ENCODE measurements around the gene CDH13. TPM values are rescaled to one million over a fixed set of nuclear protein-coding genes. Genes with fewer than 3 reads are reported as not detected.
A peak's percentile ranks its signal among the peaks of the same experiment; 100 is the strongest.

CDH13 gene
- total RNA-seq, 1 donor from 2014 or later = 81.1 TPM

DNA sequence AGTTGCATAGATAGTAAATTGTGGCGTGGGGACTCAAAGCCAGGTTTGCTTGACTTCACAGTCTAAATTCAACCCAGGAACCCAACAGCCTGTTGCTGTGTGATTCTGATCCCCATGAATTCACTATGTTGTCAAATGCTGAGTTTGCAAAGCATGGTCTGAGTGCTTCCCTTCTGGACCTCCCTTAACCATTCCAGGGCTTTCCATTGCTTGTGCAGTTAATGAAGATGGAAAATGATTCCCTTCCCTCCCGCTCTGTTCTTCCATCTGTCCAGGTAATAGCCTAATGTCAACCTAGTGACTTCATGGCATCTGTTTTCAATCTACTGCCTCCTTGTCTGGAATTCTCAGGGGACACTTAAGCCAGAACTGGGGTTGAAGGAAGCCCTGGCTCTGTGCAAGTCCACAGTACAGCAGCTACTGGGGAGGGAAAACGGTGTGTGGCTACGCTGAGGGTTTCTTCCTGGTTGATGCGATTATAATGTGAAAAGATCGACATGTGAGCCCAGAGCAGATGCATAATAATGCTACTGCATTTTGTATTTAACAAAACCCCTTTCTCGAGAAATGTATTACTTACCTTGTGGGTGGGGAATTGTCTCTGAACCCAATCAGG is 206.7 kb downstream of the CDH13 start:
- H3K36me3 Mint-ChIP-seq (ENCODE audit: unreplicated experiment) = peaks cover 2% of the 10 kb centered on the region
- peaks cover 4% of the 10 kb centered on the region for H3K27me3 Mint-ChIP-seq (ENCODE audit: unreplicated experiment)
- peaks cover 20% of the 10 kb centered on the region for H3K9me3 Mint-ChIP-seq (ENCODE audit: unreplicated experiment)
- H3K27ac Mint-ChIP-seq (ENCODE audit: unreplicated experiment) = peak overlapping the region; percentile 97
- TF ChIP-seq, protein P1, sequence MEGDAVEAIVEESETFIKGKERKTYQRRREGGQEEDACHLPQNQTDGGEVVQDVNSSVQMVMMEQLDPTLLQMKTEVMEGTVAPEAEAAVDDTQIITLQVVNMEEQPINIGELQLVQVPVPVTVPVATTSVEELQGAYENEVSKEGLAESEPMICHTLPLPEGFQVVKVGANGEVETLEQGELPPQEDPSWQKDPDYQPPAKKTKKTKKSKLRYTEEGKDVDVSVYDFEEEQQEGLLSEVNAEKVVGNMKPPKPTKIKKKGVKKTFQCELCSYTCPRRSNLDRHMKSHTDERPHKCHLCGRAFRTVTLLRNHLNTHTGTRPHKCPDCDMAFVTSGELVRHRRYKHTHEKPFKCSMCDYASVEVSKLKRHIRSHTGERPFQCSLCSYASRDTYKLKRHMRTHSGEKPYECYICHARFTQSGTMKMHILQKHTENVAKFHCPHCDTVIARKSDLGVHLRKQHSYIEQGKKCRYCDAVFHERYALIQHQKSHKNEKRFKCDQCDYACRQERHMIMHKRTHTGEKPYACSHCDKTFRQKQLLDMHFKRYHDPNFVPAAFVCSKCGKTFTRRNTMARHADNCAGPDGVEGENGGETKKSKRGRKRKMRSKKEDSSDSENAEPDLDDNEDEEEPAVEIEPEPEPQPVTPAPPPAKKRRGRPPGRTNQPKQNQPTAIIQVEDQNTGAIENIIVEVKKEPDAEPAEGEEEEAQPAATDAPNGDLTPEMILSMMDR (IDR thresholded peaks at IDR 0.05; ENCODE audit: partially characterized antibody, unreplicated experiment) = no peak
- H3K4me1 Mint-ChIP-seq (ENCODE audit: low read depth, unreplicated experiment) = peaks cover 60% of the 10 kb centered on the region
- peak; percentile 22 for DNase-seq
- peak overlapping the region; percentile 63 for H3K4me3 Mint-ChIP-seq (ENCODE audit: unreplicated experiment)

- Mint-ChIP-seq H3K36me3 (ENCODE audit: unreplicated experiment) (peaks cover 4% of the 10 kb centered on the region), H3K27me3 (ENCODE audit: unreplicated experiment) (peaks cover 4% of the 10 kb centered on the region), H3K27ac (ENCODE audit: unreplicated experiment) (peak overlapping the region; percentile 97), H3K9me3 (ENCODE audit: unreplicated experiment) (peaks cover 20% of the 10 kb centered on the region), H3K4me1 (ENCODE audit: low read depth, unreplicated experiment) (peaks cover 55% of the 10 kb centered on the region), H3K4me3 (ENCODE audit: unreplicated experiment) (peak overlapping the region; percentile 44)
- DNase-seq = peak; percentile 15
- TF ChIP-seq, protein P1 (IDR thresholded peaks at IDR 0.05; ENCODE audit: partially characterized antibody, unreplicated experiment) = no peak
Observed at GRCh38 chr16:82834151-82834815, 207.5 kb downstream of the CDH13 start.

DNA sequence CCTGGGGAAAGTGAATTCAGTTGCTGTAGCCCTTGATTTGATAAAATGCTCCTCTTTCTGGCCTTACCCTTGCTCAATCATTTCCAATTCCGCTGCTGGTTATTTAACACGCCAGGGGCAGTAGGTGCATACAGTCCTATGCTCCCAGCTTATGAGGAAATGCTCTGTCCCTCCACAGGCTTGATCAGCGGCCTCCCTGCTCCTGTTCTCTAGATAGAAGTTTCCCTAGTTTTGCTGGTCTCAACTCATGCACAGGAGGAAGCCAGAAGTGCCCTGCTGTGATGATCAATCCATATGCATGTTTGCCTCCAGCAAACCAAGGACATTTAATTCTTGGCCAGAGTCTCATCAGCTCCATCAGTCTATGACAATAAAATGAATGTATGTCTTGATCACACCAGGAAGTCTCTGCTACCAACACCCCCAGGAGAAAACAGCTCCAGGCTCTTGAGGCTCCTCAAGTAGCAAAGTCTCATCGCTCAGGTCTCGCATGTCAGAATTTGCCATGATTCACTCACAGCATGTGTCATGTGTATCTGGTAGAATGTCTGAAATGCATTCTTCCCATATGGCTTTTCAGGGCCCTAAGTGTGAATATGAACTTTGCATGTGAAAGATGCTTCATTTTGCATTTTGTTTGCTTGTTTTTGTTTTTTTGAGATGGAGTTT is 208.9 kb downstream of the CDH13 start:
- H3K36me3 Mint-ChIP-seq (ENCODE audit: unreplicated experiment) = peaks cover 4% of the 10 kb centered on the region
- DNase-seq = no peak

DNA sequence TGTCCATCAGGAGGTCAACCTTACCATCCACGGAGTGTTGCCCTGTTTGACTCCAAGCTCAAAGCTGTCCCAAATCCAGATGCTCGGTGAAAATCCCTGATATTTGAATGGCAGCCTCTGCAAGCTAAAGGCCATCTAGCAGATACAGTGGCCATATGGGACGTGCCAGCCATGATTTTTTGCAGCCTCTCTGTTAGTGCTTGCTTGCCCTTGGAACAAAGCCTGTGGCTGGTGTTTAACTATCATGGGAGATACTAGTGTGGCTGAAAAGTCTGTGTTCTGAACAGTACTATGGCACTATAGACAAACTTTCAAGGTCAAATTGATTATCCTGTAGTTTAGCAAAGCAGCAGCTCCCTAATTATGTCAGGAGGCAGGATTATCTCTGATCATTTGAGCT is 214.3 kb downstream of the CDH13 start:
- no peak overlapping the region for H3K27ac Mint-ChIP-seq (ENCODE audit: unreplicated experiment)
- H3K4me3 Mint-ChIP-seq (ENCODE audit: unreplicated experiment) = no peak overlapping the region
- H3K27me3 Mint-ChIP-seq (ENCODE audit: unreplicated experiment) = peaks cover 8% of the 10 kb centered on the region
- H3K36me3 Mint-ChIP-seq (ENCODE audit: unreplicated experiment) = peaks cover 18% of the 10 kb centered on the region
- H3K4me1 Mint-ChIP-seq (ENCODE audit: low read depth, unreplicated experiment) = peaks cover 14% of the 10 kb centered on the region
- H3K9me3 Mint-ChIP-seq (ENCODE audit: unreplicated experiment) = peaks cover 14% of the 10 kb centered on the region
- TF ChIP-seq, protein P1 (IDR thresholded peaks at IDR 0.05; ENCODE audit: partially characterized antibody, unreplicated experiment) = no peak
- DNase-seq = no peak

More for the DNA sequence above, 208.9 kb downstream of the CDH13 start:
- peak overlapping the region; percentile 53 for H3K4me3 Mint-ChIP-seq (ENCODE audit: unreplicated experiment)
- TF ChIP-seq, protein P1 (IDR thresholded peaks at IDR 0.05; ENCODE audit: partially characterized antibody, unreplicated experiment) = no peak
- H3K4me1 Mint-ChIP-seq (ENCODE audit: low read depth, unreplicated experiment) = peaks cover 50% of the 10 kb centered on the region
- H3K27ac Mint-ChIP-seq (ENCODE audit: unreplicated experiment) = peak overlapping the region; percentile 97
- peaks cover 6% of the 10 kb centered on the region for H3K27me3 Mint-ChIP-seq (ENCODE audit: unreplicated experiment)
- peaks cover 21% of the 10 kb centered on the region for H3K9me3 Mint-ChIP-seq (ENCODE audit: unreplicated experiment)
